GM11168 (cell line): ENCODE data around the gene COL8A1.

ENCODE experiments used
- in situ Hi-C: fragments of 300-500 bp; cut with MboI; formaldehyde crosslinking; loops from one replicate; pipeline ENCODE4 v1.12.0; 2022; ENCODE audit warnings: low sequenced_read_pairs; ENCODE audit not compliant: unreplicated experiment

Gene COL8A1

DNA sequence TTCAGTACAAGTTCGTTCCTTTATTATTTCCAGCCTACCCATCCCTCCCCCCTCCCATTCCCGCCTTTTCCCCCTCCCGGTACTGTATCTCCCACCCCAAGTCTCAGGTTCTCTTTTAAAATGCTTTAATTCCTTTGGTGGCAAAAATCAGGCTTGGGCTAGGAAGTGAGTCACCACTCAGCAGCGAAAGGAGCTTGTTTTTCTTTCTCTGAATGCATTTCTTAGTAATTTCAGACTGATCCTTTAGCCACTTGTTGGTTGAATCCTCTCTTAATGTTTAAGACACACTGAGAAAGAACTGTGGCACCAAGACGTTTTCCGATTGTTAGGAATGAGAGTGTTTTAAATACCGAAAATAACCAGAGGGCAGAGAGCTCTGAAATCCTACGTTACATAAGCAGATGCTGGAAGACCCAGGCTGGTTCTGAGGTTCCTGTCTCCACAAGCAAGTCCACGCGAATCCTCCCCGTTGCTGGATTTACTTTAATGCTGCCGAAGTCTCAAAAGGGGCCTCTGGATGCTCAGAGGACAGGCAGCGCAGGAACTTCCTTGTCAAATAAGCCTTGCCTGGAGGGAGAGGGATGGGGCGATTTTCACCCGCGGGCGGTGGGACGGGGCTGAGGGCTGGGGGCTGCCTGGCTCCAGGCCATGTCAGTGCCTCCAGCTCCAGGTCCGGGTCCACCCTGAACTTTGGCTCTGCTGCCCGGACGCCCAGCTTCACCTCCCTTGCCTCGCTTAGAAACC lies 854 bp upstream of the COL8A1 start:
- in situ Hi-C loops = no loop called here

DNA sequence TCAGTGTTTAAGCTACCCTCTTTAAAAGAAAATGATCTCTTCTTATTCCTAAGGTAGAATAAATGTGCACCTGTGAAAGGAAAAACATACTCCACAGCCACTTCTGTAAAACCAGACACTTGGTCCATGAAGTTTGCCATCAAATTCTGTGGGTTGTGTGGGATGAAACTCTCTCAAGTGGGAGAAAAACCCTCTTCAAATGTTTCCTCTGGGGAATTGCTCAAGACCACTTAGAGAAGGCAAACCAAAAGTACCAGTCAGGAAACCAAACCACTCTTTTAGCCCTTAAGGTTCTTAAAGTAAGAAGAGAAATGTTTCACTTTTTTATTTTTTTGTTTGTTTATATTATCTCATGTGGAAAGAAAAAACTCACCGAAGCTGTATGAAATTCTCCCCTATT lies 1.2 kb downstream of the COL8A1 start:
- in situ Hi-C loops = no loop called here

DNA sequence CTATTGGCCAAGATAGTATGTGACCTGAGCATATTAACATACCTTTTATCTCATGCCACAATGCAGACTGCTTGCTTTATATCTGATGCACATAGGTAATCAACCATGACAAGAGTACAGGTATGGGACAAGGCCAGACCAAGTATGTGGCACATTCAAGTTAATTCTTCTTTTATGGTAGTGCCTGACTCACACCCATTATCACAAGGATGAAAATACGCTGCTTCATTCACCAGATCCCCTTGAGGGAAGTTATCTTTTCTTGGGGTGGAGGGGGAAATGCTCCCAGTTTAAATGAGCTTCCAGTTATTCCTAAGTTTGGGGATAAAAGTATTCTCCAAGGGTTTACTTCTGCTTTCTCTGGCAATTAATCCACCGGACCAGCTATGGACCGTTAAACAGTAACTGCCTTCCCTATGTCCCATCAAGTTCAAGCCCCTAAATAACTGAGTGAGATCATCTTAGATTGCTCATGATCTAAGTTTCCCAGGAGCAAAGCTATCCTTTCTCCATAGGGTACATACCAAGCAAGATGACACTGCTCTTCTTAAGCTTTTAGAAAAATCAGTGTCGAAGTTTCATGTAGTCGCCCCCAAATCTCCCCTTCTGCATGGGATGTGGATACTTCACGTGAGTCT lies 1.9 kb downstream of the COL8A1 start:
- in situ Hi-C loops = loop anchor here (10.0 kb wide), 1 partner anchor 114 kb away; no protein-coding TSS in a partner anchor

DNA sequence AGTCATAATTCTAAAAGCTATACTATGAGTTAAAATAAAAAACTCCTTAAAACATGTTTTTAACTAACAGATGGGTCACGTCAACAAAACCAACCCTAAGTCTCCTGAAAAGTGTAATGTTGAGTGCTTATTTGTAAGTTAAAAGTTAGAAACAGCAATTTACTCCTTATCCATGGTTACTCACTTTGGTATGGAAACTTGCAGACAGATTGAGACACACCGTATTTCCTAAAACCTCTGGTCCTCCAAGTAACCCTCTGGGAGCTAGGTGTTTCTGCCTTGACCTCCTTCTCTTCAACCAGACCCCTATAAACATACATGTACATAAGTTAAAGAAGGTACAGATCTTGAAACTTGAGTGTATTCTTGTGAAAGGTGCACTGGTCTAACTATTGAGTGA lies 3.1 kb downstream of the COL8A1 start:
- in situ Hi-C loops = loop anchor here (10.0 kb wide), 1 partner anchor 113 kb away; no protein-coding TSS in a partner anchor

DNA sequence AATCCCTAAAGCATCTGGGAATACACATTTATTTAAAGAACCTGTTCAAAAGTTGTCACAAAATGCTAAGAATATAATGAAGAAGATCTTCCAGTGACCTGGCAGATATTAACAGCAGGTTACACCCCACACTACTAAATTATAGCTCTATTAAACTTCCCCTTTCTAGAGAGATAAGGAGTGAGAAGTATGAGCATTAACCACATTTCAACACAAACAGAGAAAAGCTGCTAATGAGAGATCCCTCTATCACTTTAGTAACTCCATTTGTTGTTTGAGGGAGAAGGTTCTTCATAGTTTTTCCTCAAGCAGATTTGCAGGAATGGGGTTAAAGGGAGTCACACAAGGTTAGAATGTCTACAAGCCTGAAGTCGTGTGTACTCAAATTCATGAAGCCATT lies 3.6 kb downstream of the COL8A1 start:
- in situ Hi-C loops = loop anchor here (10.0 kb wide), 1 partner anchor 113 kb away; no protein-coding TSS in a partner anchor

DNA sequence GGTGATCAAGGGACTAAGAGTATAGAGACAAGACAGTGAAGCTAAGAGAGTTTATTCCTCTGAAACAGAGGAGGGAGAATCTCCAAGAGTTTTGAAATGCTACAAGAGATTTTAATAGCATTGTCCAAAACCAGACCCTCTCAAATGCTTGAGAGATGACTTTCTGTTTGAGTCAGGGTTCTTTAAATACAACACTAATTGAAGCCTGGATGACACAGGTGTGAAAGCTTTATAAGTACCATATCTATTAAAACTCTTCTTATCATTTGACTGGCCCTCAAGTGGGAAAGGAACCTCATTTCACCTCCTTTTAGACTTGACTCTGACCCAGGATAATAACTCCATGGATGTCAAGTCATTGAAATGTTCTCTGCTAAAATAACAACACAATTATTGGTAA lies 5.6 kb downstream of the COL8A1 start:
- in situ Hi-C loops = loop anchor here (10.0 kb wide), 1 partner anchor 111 kb away; no protein-coding TSS in a partner anchor

DNA sequence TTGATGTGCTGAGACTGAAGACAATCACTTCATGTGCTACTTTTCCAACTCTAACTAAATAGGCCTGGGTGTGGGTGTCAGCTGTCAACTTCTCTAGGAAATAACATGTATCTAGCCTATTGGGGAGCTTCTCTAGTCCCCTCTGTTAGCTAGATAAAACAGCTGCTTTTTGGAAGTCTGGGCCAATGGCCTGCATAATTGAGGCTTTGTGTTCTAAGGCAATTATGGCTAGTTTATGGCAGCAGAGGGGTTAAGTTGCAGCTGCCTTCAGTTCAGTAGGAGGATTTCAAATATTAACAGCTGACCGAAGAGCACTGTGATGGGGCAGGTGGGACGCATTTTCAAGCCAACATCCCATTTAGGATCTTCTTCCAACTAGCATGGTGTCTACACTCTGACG lies 6.4 kb downstream of the COL8A1 start:
- in situ Hi-C loops = loop anchor here (10.0 kb wide), 1 partner anchor 110 kb away; no protein-coding TSS in a partner anchor

DNA sequence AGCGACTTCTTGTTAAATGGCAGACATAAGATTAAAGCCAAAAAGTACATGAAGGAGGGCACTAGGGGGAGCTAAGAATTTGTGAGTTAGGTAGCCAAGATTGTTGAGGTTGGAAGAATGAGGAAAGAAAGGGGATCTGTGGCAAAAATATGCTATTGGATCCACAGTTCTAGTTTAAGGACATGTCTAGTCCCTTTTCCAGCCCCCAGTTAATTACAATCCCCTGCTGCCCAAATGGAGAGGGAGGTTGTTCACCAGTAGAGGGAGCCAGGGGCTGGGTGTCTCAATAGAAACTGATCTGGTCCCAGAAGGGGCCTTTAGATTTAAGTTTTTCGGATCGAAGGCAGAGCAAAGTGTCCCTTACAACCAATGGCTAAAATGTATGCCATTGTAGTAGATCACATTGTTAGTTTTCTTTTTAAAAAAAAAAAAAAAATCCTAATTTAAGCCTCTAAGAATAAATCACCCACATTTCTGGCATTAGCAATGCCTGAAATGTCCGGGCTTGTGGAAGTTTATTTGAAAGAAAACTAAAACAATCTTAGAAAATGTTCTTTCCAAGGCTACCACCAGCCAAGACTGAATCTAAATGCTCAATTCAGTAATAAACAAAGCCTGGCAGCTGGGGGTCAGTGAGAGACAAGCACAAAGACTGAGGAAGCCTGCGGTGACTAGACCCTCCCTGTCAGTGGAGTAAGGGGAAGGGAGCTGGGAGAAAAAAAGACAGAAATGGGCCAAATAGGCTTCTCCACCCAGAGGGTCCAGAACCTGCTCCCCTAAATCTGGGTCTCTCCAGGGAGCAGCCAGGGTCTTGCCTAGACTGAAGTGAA lies 7.1 kb downstream of the COL8A1 start:
- in situ Hi-C loops = loop anchor here (10.0 kb wide), 1 partner anchor 109 kb away; no protein-coding TSS in a partner anchor

DNA sequence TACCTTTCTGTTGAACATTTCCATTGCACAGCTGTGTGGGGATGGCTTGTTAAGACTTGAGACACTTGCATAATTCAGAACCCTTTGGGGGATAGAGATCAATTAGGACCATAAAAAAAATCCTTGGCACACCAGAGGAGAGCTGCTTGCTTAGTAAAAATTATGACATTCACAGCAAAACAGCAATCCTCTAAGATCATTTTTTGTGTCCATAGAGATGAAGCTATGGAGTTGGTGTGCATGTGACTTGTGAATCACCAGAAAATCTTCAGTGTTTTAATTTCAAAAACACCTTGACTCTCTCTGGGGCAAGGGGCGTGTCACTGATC lies 7.7 kb downstream of the COL8A1 start:
- in situ Hi-C loops = loop anchor here (10.0 kb wide), 1 partner anchor 109 kb away; no protein-coding TSS in a partner anchor

DNA sequence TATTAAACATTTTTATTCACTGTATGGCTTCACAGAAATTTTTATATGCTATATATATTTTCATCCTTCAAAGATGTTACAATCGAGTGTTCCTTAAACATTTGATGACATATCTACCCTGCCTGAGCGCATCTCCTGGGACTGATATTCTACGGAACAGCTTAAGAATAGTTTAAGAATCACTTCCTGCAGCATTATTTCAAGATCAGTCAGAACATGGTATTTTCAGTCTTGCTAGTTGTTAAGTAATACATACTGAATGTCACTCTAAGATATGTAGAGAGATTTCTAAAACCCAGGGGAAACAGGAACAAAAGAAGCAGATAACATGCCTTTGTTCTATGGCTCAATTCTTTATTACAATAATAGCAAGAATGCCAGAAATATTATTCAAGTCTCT lies 8.7 kb downstream of the COL8A1 start:
- in situ Hi-C loops = loop anchor here (10.0 kb wide), 1 partner anchor 108 kb away; no protein-coding TSS in a partner anchor

DNA sequence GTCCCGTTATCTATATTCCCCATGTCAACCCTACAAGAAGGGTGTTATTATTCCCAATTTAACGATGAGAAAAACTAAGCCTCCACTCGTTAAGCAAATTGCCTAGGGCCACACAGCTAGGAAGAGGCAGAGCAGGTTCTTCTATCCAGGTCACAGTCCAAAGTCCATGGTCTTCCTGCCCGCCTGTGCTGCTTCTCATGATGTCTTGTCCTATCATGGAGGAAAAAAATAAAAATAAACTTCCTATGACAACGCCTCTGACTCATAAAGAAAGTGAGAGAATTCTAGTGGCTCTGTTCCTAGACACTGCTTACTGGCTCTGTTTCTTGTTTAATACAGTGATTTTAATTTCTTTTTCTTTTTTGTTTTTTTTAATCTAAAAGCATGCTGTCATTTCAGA lies 9.7 kb downstream of the COL8A1 start:
- in situ Hi-C loops = loop anchor here (10.0 kb wide), 1 partner anchor 107 kb away; no protein-coding TSS in a partner anchor

DNA sequence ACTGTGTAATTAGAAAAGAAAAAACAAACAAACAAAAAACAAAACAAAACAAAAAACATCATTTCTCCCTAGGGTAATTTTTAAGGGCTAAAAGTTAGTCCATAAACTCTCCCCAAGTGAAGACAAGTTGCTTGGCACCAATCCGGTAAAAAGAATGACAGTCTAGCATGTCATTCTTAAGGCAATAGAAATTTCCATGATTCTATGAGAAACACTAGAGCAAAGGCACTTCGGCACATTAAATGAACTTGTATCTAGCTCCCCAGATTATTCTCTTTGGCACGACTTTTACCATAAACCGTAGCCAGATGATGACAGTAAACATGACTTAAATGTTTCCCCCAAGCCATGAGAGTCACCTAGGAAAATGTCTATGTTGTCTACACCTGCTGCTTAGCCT lies 10.1 kb downstream of the COL8A1 start:
- in situ Hi-C loops = loop anchor here (10.0 kb wide), 1 partner anchor 106 kb away; no protein-coding TSS in a partner anchor

DNA sequence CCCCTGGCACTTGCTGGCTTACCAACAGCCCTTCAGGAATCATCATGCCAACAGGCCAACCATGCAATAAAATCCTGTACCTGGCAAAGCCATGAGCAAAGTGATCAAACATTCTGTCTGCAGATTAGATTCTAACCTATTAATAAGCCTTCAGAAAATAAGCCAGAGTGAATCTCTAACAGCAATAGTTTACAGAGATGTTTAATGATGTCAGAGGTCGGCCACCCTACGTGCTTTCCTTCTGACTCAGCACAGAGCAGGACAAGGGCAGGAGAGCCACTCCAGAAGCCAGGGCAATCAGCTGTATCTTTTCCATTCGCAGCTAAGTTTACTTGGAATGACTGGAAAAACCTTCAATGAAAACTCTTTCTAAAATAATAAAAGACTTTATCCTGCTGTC lies 13.1 kb downstream of the COL8A1 start:
- in situ Hi-C loops = no loop called here

DNA sequence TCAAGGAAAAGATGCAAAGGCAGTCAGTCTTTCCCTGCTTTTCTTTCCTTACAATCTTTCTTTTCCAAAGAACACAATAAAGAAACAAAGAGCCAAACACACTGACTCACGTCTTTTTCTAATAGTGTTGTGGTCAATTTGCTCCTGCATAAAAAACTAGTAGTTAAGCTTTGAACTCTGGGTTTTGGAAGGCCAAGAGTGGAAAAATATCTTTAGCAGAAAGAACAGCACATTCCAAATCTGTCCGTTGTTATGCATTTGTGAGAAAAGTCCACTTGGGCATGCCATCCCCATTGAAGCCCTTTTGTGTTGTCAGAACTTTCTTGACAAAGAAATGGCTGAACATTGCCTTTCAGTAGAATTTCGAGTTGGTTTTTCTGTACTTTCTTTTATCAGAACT lies 18.2 kb downstream of the COL8A1 start:
- in situ Hi-C loops = no loop called here

DNA sequence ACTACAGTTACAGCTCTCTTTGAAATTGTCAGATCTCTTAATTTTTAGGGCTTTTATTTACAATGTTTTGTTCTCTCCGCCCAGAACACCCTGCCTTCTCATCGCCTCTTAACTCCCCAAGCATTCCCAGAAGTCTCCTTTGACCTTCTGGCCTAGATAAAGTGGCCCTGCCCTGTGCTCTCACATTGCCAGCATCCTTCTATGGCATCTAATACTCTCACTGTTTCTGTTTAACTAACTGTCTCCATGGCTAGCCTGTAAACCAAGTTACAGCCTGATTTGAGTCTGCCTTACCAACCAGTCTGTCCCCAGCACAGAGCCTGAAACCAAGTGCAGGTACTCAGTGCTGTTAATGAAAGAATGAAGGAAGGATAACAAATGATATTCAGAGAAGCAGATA lies 19.9 kb downstream of the COL8A1 start:
- in situ Hi-C loops = no loop called here

DNA sequence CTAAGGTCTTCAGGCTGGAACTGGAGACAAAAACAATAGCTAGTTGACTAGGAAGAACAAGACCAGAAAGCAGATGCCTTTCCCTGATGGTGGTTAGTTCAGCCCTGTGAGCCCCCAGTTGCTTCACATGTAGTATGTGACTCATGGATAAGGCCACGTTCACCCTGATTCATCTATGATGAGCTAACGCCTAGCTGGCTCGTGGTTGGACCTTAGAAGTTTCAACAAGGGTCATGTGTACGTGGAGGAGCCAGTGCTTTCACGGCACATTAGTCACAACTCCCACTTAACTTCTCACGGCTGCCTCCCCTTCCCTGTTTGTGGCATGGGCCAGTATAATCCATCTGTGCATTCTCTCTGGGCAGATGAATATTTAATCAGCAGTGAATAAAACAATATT lies 20.6 kb downstream of the COL8A1 start:
- in situ Hi-C loops = no loop called here

DNA sequence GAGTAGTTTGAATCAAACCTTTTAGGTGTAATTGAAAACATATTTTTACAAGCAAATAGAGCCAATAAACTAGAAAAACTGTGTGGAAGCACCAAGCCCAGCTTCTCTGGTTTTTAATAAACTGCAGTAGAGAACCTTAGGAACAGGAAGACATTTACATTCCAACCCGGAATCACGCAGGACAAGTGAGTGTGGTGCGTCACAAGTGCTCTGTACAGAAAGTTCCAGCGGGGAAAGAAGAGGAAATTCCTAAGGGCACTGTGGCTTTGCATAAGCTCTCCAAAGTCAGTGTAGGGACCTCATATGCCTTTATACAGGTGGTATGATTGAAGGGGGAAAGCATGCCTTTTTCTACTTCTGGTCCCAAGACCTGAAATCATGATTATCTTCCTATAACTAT lies 21.6 kb downstream of the COL8A1 start:
- in situ Hi-C loops = no loop called here

DNA sequence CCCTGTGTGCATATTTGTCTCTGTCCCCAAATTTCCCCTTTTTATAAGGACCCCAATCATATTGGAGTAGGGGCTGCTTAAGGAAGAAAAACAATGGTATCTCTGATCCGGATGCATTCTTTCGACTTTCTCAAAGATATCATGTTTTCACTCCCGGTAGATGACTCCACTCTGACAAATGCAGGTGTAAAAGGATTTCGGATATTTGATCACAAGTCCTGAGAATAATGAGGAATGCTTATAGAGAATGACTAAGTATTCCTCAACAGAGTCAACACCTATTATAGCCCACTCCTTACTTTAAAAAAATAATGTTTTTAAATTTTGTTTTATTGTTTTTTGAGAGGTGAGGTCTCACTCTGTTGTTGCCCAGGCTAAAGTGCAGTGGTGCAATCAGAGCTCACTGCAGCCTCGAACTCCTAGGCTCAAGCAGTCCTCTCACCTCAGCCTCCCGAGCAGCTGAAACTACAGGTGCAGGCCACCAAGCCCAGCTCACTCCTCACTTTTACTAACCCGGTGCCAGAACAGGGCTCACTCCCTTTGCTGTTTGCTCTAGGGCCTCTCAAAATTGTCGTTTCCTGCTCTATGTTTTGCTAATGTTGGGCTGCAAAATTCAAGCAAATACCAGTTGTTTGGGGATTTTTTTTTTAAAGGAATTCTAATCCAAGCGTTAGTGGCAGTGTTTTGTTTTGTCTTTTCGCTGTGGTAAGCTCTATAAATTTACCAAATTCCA lies 24.6 kb downstream of the COL8A1 start:
- in situ Hi-C loops = no loop called here

DNA sequence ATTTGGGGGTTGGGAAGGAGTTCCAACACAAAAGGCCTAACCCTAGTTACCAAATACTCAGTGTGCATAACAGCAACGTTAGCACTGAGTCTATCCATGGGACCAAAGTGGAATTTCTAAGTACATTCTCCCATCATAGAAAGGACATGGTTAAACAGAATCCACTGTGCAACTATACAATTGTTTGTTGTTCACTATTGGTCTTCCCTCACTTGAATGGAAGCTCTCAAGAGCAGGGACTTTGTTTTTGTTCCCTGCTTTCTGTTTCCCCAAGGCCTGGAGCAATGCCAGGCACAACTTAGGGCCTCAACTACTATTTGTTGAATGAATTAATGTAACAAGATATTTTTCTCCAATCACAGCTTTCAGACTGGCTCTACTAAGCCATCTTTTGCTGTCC lies 25.6 kb downstream of the COL8A1 start:
- in situ Hi-C loops = no loop called here

DNA sequence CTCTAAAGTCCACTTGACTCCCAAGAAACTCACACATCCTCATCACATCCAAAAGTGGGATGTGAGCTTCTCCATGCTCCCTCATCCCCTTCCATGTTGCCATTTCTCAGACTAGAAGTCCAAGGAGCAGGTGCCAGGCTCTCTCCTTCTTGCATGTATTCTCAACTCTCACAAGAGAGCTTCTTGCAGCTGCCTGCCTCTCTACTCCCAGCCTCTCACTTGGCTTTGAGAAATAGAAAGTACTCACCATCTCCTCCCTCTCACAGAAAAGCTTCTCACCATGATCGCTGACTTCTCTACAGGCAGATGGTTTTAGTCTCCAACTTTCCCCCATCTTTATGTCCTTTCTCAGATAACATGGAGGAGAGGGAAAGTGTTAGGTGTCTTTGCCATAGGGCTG lies 26.6 kb downstream of the COL8A1 start:
- in situ Hi-C loops = no loop called here
